Activated CD8-positive, alpha-beta memory T cell treated with anti-CD3 and anti-CD28 coated beads for 24 hours (primary cell): Measurements from ENCODE around the gene CLEC4E.
"Not testable (repeated sequence)": the region's sequence is repeated elsewhere in the genome, so short reads cannot be mapped to it uniquely, and the experiment has no call there.

Source experiments
- DNase-seq: peaks from one replicate; pipeline ENCODE4 v3.0.0-alpha.2; 2020

The CLEC4E gene

DNA sequence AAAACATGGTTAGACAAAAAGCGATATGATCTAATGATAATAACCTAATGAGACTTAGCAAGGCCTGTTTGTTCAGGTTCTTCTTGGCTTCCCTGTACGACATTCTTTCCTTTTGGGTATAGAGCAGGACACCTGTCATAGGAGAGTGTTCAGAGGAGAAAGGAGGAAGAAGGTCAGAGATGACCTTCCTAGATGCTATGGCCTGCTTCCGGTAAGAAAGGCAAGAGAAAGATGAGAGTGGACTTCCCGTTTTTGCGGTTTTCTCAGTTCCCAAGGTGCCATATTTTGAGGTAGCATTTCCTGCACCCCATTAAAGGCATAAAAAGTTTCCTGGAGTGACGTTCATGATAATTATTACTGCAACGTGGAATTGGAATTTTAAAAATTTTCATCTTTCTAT, 8.7 kb downstream of the CLEC4E start:
- DNase-seq: no peak

GRCh38 chr12:8527250-8528130, 13.2 kb downstream of the CLEC4E start:
- no peak for DNase-seq

DNA sequence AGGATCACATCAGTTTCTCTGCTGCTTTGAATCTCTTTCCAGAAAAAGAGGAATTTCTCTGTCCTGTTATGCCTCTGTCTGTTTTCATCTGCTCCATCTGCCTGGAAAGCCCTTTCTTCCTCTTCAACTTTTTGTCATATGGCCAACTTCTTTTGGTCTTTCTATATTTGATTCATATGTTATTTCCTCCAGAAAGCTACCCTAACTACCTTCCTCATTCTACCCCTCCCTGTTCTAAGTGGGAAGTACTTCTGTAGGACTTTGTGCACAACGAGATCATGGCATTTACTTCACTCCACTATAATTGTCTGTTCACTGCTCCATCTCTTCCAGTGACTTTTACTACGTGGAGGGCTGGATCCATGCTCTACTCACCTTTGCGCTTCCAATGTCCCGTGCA, 21.5 kb downstream of the CLEC4E start:
- no peak for DNase-seq

GRCh38 chr12:8517971-8518370, 22.7 kb downstream of the CLEC4E start:
- no peak for DNase-seq

DNA sequence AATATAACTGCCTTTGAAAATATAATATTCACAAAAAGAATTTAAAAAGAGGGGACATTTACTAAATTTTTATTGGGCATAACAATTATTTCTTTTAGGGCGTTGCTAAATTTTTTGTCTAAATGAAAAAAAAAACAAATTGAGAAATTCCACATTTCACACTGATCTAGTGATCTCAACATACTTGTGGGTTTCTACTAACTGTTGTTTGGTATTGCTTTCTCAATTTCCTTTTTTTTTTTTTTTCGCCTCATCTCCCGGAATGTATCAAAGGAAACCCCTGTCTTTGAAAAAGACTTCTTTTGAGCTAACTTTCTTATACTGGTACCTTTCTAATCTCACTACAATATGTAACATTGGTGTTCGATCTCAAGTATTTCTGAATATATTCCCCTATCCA, 27.4 kb downstream of the CLEC4E start, which contains the start of gene CLEC4D:
TSS of gene CLEC4D (plus strand) at position 248 of the 400 bp plus-strand sequence. CDS start 230 bp downstream, outside the sequence.
- DNase-seq: no peak

DNA sequence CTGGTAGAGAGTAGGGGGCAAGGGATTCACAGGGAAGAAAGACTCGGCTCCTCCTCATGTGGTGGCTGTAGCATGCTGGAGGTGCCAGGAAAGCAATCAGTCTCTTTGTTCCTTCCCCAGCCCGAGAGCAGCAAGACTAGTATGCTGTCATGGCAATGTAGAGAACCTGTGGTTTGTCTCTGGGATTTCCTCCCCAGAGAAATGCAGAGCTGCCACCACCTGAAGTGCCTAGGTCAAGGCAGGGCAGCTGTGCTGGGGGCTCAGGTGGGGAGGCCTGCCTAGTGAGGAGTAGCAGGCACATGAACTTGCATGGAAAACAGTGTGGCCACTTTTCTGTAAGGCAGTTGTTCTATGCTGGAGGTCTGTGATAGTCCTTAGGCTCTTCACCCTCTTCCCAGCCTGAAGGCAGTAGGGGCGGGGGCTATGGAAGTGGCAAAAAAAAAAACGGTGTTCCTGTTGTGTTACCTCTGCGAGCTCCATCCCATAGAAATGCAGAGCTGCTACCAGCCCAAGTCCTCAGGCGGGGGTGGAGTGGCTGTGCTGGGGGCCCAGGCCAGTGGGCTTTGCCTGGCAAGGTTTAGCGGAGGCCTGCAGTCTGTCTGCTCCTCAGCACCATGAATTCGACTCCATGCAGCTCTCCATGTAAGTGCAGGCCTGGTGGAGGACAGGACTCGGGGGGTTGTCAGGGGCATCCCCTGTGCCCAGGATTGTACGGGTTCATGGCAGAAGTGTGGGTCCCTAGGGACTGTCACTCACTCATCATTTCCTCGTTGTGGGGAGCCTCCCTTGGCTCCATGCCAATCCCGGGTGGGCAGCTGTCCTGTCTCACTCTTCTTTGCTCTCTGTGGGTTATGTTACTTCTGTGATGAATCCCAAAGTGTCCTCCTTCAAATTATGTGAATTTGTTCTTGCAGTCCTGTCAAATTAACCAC, 31.5 kb downstream of the CLEC4E start:
- no peak for DNase-seq

DNA sequence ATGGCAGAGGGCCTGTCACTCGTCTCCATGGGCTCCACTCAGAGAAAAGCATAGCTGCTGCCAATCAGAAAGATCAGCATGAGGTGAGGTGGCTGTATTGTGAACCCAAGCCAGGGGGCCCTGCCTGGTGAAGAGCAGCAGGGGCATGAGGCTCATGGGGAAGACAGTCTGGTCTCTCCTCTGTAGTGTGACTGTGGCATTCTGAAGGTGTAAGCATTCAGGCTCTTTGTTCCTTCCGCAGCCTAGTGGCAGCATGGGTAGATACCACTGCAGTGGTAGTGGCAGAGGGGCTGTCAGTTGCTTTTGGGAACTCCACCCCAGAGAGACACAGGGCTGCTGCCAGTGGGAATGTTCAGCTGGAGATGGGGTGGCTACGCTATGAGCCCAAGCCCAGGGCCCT, 32.5 kb downstream of the CLEC4E start:
- no peak for DNase-seq

- DNase-seq: no peak
Observed at GRCh38 chr12:8507596-8507995, 33.1 kb downstream of the CLEC4E start.

- DNase-seq: no peak
Observed at GRCh38 chr12:8504351-8504750, 36.4 kb downstream of the CLEC4E start.

DNA sequence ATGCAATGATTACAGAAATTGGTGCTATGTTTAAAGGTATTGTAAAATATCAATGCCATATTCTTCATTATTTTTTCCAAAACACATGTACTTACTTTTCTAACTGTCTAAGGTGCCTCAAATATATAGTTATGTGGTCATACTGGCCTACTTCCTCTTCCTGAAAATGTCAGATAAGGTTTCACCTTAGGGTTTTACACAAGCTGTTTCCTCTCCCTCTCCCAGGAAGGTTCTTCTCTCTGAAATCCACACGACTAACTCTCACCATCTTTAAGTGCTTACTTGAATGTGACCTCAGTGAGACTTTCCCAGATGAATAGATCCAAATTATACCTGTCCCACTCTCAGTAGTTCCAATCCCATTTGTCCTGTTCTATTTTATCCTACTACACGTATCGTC, 39.0 kb downstream of the CLEC4E start:
- DNase-seq: no peak

- DNase-seq: no peak
Observed at GRCh38 chr12:8499616-8500015, 41.1 kb downstream of the CLEC4E start.

DNA sequence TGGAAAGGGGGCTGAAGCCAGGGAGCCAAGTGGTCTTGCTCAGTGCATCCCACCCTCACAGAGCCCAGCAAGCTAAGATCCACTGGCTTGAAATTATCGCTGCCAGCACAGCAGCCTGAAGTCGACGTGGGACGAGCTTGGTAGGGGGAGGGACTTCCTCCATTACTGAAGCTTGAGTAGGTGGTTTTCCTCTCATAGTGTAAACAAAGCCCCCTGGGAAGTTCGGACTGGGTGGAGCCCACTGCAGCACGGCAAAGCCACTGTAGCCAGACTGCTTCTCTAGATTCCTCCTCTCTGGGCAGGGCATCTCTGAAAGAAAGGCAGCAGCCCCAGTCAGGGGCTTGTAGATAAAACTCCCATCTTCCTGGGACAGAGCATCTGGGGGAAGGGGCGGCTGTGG, 44.6 kb downstream of the CLEC4E start:
- not testable (repeated sequence) for DNase-seq

DNA sequence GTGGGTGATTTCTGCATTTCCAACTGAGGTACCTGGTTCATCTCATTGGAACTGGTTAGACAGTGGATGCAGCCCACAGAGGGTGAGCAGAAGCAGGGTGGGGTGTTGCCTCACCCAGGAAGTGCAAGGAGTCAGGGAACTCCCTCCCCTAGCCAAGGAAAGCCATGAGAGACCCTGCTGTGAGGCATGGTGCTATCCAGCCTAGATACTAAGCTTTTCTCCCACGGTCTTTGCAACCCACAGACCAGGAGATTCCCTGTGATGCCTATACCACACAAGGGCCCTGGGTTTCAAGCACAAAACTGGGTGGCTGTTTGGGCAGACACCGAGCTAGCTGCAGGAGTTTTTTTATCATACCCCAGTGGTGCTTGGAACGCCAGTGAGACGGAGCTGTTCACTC, 45.0 kb downstream of the CLEC4E start:
- not testable (repeated sequence) for DNase-seq

DNA sequence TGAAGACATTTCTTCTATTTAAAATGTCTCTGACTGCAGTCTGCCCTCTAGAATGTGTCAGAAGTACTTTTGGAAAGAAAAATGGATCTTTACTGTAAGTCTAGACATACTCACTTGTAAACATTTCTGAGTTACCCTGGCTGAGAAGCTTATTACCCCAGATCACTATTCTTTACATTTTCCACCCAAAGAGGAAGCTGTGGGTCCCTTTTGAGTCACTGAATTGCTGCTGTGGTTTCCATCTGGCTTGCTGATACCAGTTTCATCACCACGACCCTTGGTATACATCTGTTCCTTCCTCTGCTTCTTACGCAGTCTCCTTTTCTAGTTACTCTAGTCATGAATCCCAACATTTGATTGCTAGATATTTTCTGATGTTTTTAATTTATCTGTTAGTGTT, 47.6 kb downstream of the CLEC4E start:
- no peak for DNase-seq

DNA sequence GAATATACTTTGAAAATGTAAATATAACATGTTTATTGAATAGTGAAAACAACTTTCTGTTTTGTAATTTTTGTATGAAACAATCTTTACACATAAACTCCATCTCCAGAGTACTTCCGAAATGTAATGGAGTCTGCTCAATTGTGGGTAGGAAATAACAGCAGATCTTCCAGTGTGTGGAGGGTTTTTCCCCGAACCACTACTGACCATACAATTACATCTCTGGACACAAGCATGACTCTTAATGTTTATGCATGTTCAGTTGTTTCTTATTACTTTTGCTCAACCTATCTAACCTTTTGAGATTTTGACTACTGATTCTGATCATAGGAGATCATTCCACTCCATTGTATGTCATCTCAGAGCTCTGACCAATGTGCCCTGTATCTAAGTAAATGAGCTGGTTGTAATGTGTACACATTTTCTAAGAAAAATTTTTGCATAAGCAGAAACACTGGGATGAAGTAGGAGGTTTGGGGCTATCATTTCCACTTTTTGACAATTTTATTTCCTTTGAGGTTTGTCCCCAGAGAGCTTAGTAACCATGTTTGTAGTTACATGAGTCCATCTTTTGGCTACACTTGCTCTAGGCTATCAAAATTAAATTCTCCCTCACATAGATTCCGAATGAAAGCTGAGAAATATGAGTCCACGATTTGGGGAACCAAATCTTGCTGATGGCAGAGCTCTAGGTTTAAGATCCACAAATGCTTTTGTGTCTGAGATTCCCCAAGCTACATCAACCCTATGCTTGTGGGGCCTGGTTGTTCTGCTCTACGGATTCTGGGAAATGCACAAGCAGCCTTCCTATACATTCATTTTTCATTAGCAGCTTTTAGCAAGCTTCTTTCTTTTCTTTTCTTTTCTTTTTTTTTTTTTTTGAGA, 48.8 kb downstream of the CLEC4E start:
- DNase-seq: no peak
